Right renal cortex interstitium (tissue), 3 donors: ENCODE data around the gene TNFRSF13B. TPM values are rescaled to one million over a fixed set of nuclear protein-coding genes. Genes with fewer than 3 reads are reported as not detected.
"Not testable (repeated sequence)": the region's sequence is repeated elsewhere in the genome, so short reads cannot be mapped to it uniquely, and the experiment has no call there.

Source experiments
- DNase-seq, 3 donors: peaks; one replicate each; pipeline ENCODE4 v3.0.0-alpha.2; 2013; ENCODE audit warnings: low read depth in 3 of 3, low spot score in 2 of 3
- polyA plus RNA-seq, 3 donors: library from polyadenylated mRNA; unstranded; fragments of 120-200 nt; gene quantifications; one replicate each; pipeline ENCODE4 v1.2.1, GENCODE V29; 2013; ENCODE audit not compliant: insufficient read length in 3 of 3

Gene TNFRSF13B
- not detected for polyA plus RNA-seq

GRCh38 chr17:16971458-16972338 is at the start of gene TNFRSF13B:
Gene TNFRSF13B (minus strand): TSS chr17:16972118. CDS start chr17:16972075, 43 bp downstream.
- DNase-seq: no peak

DNA sequence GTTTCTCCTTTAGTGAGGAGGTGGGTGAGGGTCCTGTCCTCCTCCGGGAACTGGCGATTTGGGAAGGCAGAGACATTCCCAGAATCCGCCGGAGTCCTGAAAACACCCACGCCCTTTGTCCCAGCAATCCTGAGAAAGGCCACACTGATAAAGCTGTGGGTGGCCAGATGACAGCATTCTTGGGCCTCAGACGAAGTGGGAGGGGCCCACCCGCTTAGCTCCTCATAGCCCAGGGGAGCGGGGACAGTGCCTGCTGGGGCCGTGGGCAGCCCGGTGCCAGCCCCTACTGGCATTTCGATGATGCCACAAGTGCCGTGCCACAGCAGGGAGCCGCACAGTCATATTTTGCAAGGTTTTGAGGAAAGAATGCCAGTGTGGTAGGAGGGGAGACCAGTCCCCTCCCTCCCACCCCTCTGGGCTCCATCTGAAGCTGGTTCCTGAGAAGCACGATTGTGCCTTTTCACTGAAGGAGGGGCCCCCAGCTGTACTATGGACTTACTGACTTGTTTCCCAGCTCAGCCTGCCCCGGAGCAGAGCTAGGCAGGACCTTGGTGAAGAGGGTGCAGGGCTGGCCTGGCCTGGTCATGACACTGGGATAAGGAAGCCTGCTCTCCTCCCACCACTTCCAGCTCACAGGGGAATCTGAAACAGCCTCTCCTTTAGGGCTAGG is 49.4 kb upstream of the TNFRSF13B start:
- no peak for DNase-seq

- no peak for DNase-seq
Measured at GRCh38 chr17:17020821-17021193, 48.9 kb upstream of the TNFRSF13B start.

- no peak for DNase-seq
Measured at GRCh38 chr17:17019891-17020456, 48.1 kb upstream of the TNFRSF13B start.

GRCh38 chr17:17019430-17019762 is 47.5 kb upstream of the TNFRSF13B start:
- no peak for DNase-seq

DNA sequence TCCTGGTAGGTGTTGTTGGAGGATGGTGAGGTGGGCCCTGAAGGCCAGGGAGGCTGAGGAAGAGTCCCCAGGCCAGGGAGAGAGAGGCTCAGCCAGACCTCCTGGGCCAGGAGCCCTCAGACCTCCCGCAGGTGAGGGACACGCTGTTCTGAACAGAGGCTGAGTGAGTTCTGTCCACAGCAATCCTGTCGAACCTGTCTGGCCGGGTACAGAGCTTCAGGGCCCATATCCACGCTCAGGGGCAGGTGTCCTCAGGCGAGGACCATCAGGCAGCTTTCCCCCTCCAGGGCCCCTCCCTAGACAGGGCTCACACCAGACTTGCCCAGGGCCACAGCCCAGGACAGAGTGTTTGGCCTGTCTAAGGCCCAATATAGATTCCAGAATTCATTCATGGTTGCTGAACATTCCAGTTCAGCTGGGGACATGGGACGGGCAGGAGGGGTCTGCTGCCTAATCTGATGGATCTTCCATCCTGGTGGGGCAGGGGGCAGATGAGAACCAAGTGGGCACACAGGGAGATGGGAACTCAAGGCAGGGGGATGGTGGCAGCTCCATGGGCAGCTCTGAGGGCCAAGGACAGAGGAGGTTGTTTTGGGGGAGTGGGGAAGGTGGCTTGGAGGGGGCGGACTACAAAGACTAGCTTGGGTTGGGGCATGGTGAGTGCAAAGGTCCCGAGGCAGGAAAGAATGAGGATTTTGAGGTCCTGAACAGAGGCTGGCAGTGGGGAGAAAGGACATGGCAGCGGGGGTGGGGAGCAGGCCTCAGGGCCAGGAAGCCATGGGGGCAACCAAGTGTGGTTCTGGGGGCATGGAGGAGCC is 46.9 kb upstream of the TNFRSF13B start:
- no peak for DNase-seq

- no peak for DNase-seq
Measured at GRCh38 chr17:17018021-17018441, 46.1 kb upstream of the TNFRSF13B start.

DNA sequence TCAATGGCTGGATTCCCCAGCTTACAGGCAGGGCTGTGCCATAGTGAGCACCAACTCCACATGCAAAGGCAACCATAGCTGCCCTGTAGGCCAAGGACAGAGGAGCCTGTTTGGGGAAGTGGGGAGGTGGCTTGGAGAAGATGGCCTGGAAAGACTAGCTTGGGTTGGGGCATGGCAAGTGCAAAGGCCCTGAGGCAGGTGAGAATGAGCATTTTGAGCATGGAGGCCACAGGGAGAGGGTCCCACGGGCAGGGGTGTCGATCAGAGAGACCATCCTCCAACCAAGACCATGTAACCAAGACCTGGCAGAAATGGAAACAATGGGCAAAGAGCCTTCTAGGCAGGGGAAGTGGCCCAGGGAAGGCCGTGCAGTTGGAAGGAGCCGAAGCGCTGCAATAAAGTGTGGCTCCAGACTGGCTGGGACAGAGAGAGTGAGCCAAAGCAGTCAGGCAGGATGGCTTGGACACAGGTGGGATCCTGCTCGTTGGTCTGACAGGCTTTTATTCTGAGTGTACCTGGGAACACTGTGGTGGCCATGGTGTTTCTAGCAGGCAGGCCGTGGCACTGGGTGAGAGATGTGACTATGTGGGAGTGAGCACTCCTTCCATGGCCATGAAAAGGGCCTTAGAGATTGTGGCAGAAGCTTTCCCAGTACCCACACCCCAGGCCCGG is 45.6 kb upstream of the TNFRSF13B start:
- no peak for DNase-seq

DNA sequence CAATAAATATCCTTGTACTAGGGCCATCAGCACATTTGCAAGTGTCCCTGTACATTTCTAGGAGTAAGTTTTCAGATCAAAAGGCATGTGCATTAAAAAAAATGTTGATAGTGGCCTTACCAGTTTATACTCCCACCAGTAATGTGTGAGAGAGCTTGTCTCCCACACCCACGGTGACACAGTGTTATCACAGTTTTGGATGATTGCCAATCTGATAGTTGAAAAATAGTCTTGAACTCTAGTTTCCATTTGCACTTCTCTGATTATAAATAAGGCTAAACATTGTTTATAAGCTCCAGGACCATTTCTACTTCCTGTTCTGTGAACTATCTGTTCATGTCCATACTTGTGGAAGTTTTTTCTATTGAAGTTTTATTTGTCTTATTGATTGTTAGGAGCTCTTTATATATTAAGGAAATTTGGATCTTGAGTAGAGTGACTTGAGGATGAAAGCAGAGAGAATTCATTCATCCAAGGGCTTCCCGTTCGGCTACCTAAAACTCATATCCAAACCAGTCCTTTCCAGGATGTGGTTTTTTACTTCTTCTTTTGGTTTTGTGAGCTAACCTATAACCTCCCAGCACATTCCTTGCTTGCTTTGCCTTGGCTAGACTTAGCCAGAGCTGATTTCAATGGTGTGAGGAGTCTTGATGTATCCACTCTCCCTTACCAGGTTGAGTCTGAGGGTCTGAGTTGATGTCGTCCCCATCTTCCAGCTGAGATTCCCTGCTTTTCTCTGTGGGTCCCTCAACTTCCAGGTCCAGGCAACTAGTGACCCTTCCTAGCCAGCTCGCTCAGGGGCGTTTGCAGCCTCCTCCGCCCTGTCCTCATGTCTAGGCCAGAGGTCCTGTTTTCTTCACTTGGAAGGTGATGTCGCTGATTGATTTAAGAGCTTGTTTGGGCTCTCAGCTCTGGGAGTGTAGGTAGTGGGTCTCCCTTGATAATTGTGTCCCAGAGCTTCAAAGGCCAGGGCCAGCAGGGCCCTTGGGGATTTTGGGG is 44.6 kb upstream of the TNFRSF13B start:
- not testable (repeated sequence) for DNase-seq

DNA sequence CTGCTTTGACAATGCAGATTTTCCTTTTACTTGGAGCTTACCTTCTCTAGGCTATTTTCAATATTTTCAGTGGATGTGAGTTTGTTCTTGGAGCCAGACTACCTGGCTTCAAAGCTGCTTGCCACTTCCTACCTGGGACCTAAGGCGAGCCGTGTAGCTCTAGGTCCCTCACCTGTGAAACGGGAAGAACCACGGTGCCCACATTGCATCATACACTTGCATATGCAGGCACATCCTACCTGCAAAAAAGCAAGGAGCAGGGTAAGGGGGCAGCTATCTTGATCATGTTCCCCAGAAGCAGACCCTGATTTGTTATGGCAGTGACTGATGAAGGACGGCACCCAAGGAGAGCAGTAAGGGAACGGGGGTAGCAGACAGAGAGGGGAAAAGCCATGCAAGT is 43.3 kb upstream of the TNFRSF13B start:
- DNase-seq: no peak

DNA sequence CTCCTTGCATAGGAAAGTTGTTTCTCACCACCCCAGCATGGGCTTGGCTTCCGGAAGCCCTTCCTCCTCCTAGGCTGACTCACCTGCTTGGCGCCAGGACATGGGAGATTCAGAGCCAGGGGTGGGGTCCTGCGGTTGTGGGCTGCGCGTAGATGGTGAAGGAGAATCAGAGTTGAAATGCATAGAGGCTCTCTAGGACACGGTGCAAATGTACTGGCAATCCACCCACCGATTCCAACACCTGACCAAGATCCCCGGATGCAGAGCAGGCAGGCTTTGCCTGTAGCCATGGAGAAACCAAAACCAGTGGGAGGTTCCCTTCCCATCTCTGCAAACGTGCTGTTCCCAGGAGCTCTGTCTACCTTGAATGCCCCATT is 42.8 kb upstream of the TNFRSF13B start:
- not testable (repeated sequence) for DNase-seq

DNA sequence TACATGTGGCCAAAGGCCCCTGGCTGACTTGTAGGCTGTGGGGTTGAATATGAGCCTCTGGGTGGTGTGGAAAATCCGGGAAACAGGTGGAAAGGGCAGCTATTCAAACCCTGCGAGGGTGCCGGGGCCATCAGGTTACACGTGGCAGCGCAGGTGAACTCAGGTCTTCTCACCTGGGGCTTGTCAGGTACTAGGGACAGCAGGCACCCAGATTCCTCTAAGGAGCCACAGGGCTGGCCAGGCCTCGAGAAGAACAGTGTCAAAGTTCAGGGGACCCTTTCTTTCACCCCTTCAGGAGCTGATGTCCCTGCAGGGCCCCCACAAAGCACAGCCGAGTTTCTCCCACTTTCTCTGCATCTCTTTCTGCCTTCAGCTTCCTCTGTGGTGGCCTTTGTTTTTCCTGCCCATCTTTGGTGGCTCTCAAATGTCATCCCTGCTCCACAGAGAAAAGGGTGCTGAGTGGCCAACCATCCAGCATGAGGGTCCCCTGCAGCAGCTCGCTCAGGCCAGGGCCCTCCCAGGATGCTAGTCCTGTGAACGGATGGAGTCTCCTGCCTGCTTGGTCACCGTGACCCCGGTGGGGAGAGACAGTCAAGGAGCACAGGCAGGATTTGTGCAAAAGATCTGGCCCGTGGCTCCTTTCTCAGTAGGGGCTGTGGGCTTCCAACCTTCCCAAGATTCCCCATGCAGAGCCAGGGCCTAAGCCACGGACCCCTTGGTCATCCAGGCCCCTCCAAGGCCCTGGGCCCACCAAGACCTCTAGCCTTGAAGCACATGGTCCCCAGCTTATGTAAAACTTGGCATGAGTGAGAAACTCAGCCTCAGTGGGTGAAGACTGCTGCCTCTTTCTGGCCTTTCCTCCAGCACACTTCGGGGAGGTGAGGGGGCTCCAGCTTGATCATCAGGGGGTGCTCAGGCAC is 42.2 kb upstream of the TNFRSF13B start:
- DNase-seq: not testable (repeated sequence)

- DNase-seq: not testable (repeated sequence)
Measured at GRCh38 chr17:17011043-17011907, 39.4 kb upstream of the TNFRSF13B start.

GRCh38 chr17:17010545-17011034 is 38.7 kb upstream of the TNFRSF13B start:
- not testable (repeated sequence) for DNase-seq

GRCh38 chr17:17009972-17010371 is 38.1 kb upstream of the TNFRSF13B start:
- not testable (repeated sequence) for DNase-seq

DNA sequence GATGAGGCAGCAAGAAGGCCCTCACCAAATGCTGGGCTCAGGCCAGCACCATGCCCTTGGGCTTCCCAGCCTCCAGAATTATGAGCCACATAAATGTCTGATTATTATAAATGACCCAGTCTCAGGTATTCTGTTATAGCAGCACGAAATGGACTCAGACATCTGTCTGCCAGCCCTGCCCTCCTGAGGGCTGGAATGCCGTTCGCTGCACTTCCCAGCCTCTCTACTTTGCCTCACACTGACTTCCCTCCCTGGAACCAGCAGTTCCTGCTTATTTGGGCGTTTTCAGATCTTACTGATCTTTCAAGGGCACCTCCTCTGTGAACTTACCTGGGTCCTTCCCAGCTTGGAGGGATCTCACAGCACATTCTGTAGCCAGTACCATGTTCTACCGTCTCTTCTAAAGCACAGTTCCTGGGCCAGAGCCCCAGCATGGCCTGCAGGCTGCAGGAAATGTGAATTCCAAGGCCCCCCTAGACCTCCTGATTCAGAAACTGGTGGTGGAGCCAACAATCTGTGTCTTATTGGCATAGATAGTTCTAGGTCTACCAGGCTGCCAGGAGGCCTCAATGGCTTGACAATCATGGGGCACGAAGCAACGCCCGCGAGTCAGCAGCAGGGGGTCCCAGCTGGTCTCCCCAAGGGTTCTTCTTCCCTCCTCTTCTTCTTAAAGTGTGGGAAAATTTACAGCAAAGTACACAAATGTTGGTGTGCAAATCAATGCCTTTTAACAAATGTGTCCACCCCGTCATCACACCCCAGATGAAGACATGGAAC is 36.9 kb upstream of the TNFRSF13B start:
- DNase-seq: not testable (repeated sequence)
